HepG2 (cell line): ENCODE measurements around the gene C1R. TPM values are rescaled to one million over a fixed set of nuclear protein-coding genes. Genes with fewer than 3 reads are reported as not detected.

Experiments
- ATF6 ChIP-seq: sonication (generic); formaldehyde crosslinking; conservative IDR thresholded peaks from 2 replicates; pipeline ENCODE4 v1.4.0; 2020; ENCODE audit warnings: missing genetic modification reagents
- CCAR2 ChIP-seq: fragments of 200-400 bp; formaldehyde crosslinking; optimal IDR thresholded peaks from 2 replicates; pipeline ENCODE3; 2018; ENCODE audit warnings: low read depth, mild to moderate bottlenecking, low read length, moderate library complexity
- EEA1 ChIP-seq: sonication (generic); formaldehyde crosslinking; IDR thresholded peaks from 2 replicates; pipeline ENCODE4 v1.5.1; 2020; ENCODE audit warnings: mild to moderate bottlenecking, missing genetic modification reagents, borderline replicate concordance
- HBP1 ChIP-seq: IDR thresholded peaks from 2 replicates; pipeline ENCODE4 v1.6.1; 2016; ENCODE audit warnings: low read depth, control low read depth
- HOXA9 ChIP-seq: sonication (generic); formaldehyde crosslinking; IDR thresholded peaks from 2 replicates; pipeline ENCODE4 v1.8.1; 2022; ENCODE audit warnings: missing genetic modification reagents, mild to moderate bottlenecking, moderate library complexity, borderline replicate concordance
- IKZF4 ChIP-seq: sonication (generic); formaldehyde crosslinking; IDR thresholded peaks from 2 replicates; pipeline ENCODE4 v1.5.1; 2020; ENCODE audit warnings: borderline replicate concordance, mild to moderate bottlenecking, low read depth, missing genetic modification reagents; ENCODE audit errors: not compliant biosample characterization
- MED8 ChIP-seq: sonication (generic); formaldehyde crosslinking; IDR thresholded peaks from 2 replicates; pipeline ENCODE4 v1.8.1; 2023; ENCODE audit warnings: mild to moderate bottlenecking, missing genetic modification reagents; ENCODE audit not compliant: insufficient replicate concordance
- MTF1 ChIP-seq: sonication (generic); formaldehyde crosslinking; IDR thresholded peaks from 2 replicates; pipeline ENCODE4 v1.5.0; 2020; ENCODE audit warnings: missing genetic modification reagents
- NBN ChIP-seq: fragments of 450-650 bp; conservative IDR thresholded peaks from 2 replicates; pipeline ENCODE4 v1.6.1; 2017
- NFATC3 ChIP-seq: sonication (generic); formaldehyde crosslinking; IDR thresholded peaks from 2 replicates; pipeline ENCODE4 v1.5.1; 2020; ENCODE audit warnings: mild to moderate bottlenecking, missing genetic modification reagents
- PAF1 ChIP-seq: IDR thresholded peaks from 2 replicates; pipeline ENCODE4 v1.6.1; 2016; ENCODE audit warnings: missing genetic modification reagents, missing compliant biosample characterization
- POLR2AphosphoS2 ChIP-seq: IDR thresholded peaks from 2 replicates; pipeline ENCODE4 v1.6.1; 2011; ENCODE audit warnings: low read depth, low read length, improper control_type of control experiment
- PRMT3 ChIP-seq: sonication (generic); formaldehyde crosslinking; IDR thresholded peaks from 2 replicates; pipeline ENCODE4 v1.8.1; 2022; ENCODE audit warnings: low read depth, mild to moderate bottlenecking, moderate library complexity, missing genetic modification reagents, borderline replicate concordance
- RCOR2 ChIP-seq: IDR thresholded peaks from 2 replicates; pipeline ENCODE4 v1.6.1; 2016; ENCODE audit warnings: missing biosample characterization, missing genetic modification reagents
- RFX3 ChIP-seq: IDR thresholded peaks from 2 replicates; pipeline ENCODE4 v1.6.1; 2016; ENCODE audit warnings: missing biosample characterization, missing genetic modification reagents
- RFXANK ChIP-seq: IDR thresholded peaks from 2 replicates; pipeline ENCODE4 v1.6.1; 2016
- SIX1 ChIP-seq: sonication (generic); formaldehyde crosslinking; IDR thresholded peaks from 2 replicates; pipeline ENCODE4 v1.4.0; 2020; ENCODE audit warnings: missing genetic modification reagents, borderline replicate concordance
- SMAD1 ChIP-seq: sonication (generic); formaldehyde crosslinking; IDR thresholded peaks from 2 replicates; pipeline ENCODE4 v1.4.0; 2020; ENCODE audit warnings: missing genetic modification reagents, low read depth, mild to moderate bottlenecking, borderline replicate concordance
- ZBTB21 ChIP-seq: sonication (generic); formaldehyde crosslinking; IDR thresholded peaks from 2 replicates; pipeline ENCODE4 v1.4.0; 2020; ENCODE audit warnings: missing genetic modification reagents
- ZFP91 ChIP-seq: sonication (generic); formaldehyde crosslinking; IDR thresholded peaks from 2 replicates; pipeline ENCODE4 v1.9.0; 2022; ENCODE audit warnings: missing genetic modification reagents, mild to moderate bottlenecking, borderline replicate concordance
- ZKSCAN8 ChIP-seq: IDR thresholded peaks from 2 replicates; pipeline ENCODE4 v1.6.1; 2016; ENCODE audit warnings: borderline replicate concordance, missing genetic modification reagents, missing compliant biosample characterization
- ZNF562 ChIP-seq: sonication (generic); formaldehyde crosslinking; IDR thresholded peaks from 2 replicates; pipeline ENCODE4 v1.8.0; 2022; ENCODE audit warnings: missing genetic modification reagents, borderline replicate concordance
- ZNF616 ChIP-seq: sonication (generic); formaldehyde crosslinking; IDR thresholded peaks from 2 replicates; pipeline ENCODE4 v1.5.0; 2020; ENCODE audit warnings: low read depth, mild to moderate bottlenecking, missing genetic modification reagents
- ZNF737 ChIP-seq: sonication (generic); formaldehyde crosslinking; IDR thresholded peaks from 2 replicates; pipeline ENCODE4 v1.5.0; 2020; ENCODE audit warnings: missing genetic modification reagents, mild to moderate bottlenecking, borderline replicate concordance
- ZNF883 ChIP-seq: sonication (generic); formaldehyde crosslinking; IDR thresholded peaks from 2 replicates; pipeline ENCODE4 v1.5.1; 2020; ENCODE audit warnings: mild to moderate bottlenecking, missing genetic modification reagents; ENCODE audit errors: not compliant biosample characterization
- ZSCAN9 ChIP-seq: IDR thresholded peaks from 2 replicates; pipeline ENCODE4 v1.6.1; 2016; ENCODE audit warnings: borderline replicate concordance
- polyA plus RNA-seq, 8 experiments: library from polyadenylated mRNA; depleted of rRNA in 3 of 8; stranded (reverse) in 7 of 8; unstranded in 1 of 8; fragments of >200 nt; fragmentation: Illumina TruSeq in 4 of 8; extraction: Trizol in 4 of 8; gene quantifications; 2 replicates each; pipeline versions ENCODE4 v1.2.1 to v1.2.3, GENCODE V29; 2011 to 2016; ENCODE audit warnings: low read depth in 4 of 8, missing spikeins in 1 of 8, mixed read lengths in 1 of 8; ENCODE audit not compliant: insufficient read depth in 1 of 8
- total RNA-seq, 5 experiments: library from RNA; depleted of rRNA; stranded (reverse); fragments of >200 nt; fragmentation: Illumina TruSeq; extraction: Trizol; gene quantifications; 2 replicates each; pipeline ENCODE4 v1.2.3, GENCODE V29; 2016; ENCODE audit warnings: low read depth in 1 of 5

Gene C1R
- total and polyA plus RNA-seq, 2 of the 13 experiments (the other 11 are each of a cell fraction or from before 2014, with no cell fraction given): 3.5 to 6.5 TPM

- TF ChIP-seq HBP1 (CRISPR knock-in tag) (peak; percentile 47; the same call in 1 of the 2 replicates), NFATC3 (CRISPR knock-in tag) (no peak), ZBTB21 (CRISPR knock-in tag) (no peak), ATF6 (CRISPR knock-in tag) (no peak), ZKSCAN8 (CRISPR knock-in tag) (no peak), IKZF4 (CRISPR knock-in tag) (no peak), ZSCAN9 (CRISPR knock-in tag) (no peak; the same call in 1 of the 2 replicates), ZNF562 (no peak), SMAD1 (peak; percentile 83; the same call in 1 of the 2 replicates), MED8 (CRISPR knock-in tag) (no peak), ZFP91 (CRISPR knock-in tag) (peak; percentile 79; the same call in 1 of the 2 replicates), HOXA9 (CRISPR knock-in tag) (no peak), NBN (no peak), ZNF616 (CRISPR knock-in tag) (no peak), RFX3 (CRISPR knock-in tag) (no peak), RCOR2 (CRISPR knock-in tag) (no peak), EEA1 (CRISPR knock-in tag) (no peak), SIX1 (CRISPR knock-in tag) (no peak), ZNF883 (peak; percentile 44), RFXANK (CRISPR knock-in tag) (no peak), POLR2AphosphoS2 (no peak), MTF1 (CRISPR knock-in tag) (0 out of 2 replicates have a peak, but pooled peaks have one; percentile 29), PRMT3 (CRISPR knock-in tag) (no peak), ZNF737 (CRISPR knock-in tag) (no peak), CCAR2 (no peak), PAF1 (no peak)
These were observed 16.0 kb upstream of the C1R start (continued) for GRCh38 chr12:7108003-7108795.
